Hepatocyte (in vitro differentiated cells): ENCODE measurements around the gene EHBP1L1. TPM values are rescaled to one million over a fixed set of nuclear protein-coding genes. Genes with fewer than 3 reads are reported as not detected.

ENCODE experiments used
- DNase-seq: peaks from one replicate; pipeline ENCODE4 v3.0.0-alpha.2; 2016; ENCODE audit warnings: low spot score
- H2AFZ ChIP-seq: fragments of 200-600 bp; sonication (generic); 2 replicates; pipeline ENCODE4 v1.6.0; 2016; ENCODE audit warnings: antibody characterized with exemption, mild to moderate bottlenecking
- H3K27ac ChIP-seq: fragments of 200-600 bp; sonication (generic); 2 replicates; pipeline ENCODE4 v1.5.1; 2016; ENCODE audit warnings: mild to moderate bottlenecking
- H3K27me3 ChIP-seq: fragments of 200-600 bp; sonication (generic); 2 replicates; pipeline ENCODE4 v1.6.1; 2016
- H3K36me3 ChIP-seq: fragments of 200-600 bp; sonication (generic); replicated peaks from 2 replicates; pipeline ENCODE4 v1.5.1; 2016; ENCODE audit warnings: low read depth; ENCODE audit not compliant: insufficient read depth
- H3K4me1 ChIP-seq: fragments of 200-600 bp; sonication (generic); 2 replicates; pipeline ENCODE4 v1.5.1; 2016; ENCODE audit warnings: mild to moderate bottlenecking, moderate library complexity; ENCODE audit not compliant: insufficient read depth
- H3K4me2 ChIP-seq: fragments of 200-600 bp; sonication (generic); 2 replicates; pipeline ENCODE4 v1.6.0; 2016
- H3K4me3 ChIP-seq: fragments of 200-600 bp; sonication (generic); 2 replicates; pipeline ENCODE4 v1.5.1; 2016; ENCODE audit warnings: mild to moderate bottlenecking
- H3K79me2 ChIP-seq: fragments of 200-600 bp; sonication (generic); 2 replicates; pipeline ENCODE4 v1.6.0; 2017; ENCODE audit warnings: mild to moderate bottlenecking
- H3K9me2 ChIP-seq: fragments of 200-600 bp; sonication (generic); replicated peaks from 2 replicates; pipeline ENCODE4 v1.6.0; 2017; ENCODE audit warnings: mild to moderate bottlenecking; ENCODE audit not compliant: insufficient read depth
- H3K9me3 ChIP-seq: fragments of 200-600 bp; sonication (generic); 2 replicates; pipeline ENCODE4 v1.5.1; 2016; ENCODE audit warnings: low read depth, mild to moderate bottlenecking
- H4K20me1 ChIP-seq: fragments of 200-600 bp; sonication (generic); 2 replicates; pipeline ENCODE4 v1.6.0; 2016; ENCODE audit warnings: mild to moderate bottlenecking; ENCODE audit not compliant: insufficient read depth, poor library complexity, severe bottlenecking
- CTCF ChIP-seq: fragments of 200-600 bp; sonication (generic); IDR thresholded peaks from 2 replicates; pipeline ENCODE4 v1.5.1; 2016; ENCODE audit warnings: antibody characterized with exemption, mild to moderate bottlenecking; ENCODE audit not compliant: poor library complexity
- EZH2 ChIP-seq: fragments of 200-600 bp; sonication (generic); IDR thresholded peaks from 2 replicates; pipeline ENCODE4 v1.6.1; 2016; ENCODE audit warnings: antibody characterized with exemption, mild to moderate bottlenecking, borderline replicate concordance
- EZH2phosphoT487 ChIP-seq: fragments of 200-600 bp; sonication (generic); IDR thresholded peaks from one replicate; pipeline ENCODE4 v1.6.1; 2018; ENCODE audit warnings: antibody characterized with exemption, mild to moderate bottlenecking, low read depth, moderate library complexity; ENCODE audit not compliant: unreplicated experiment, severe bottlenecking
- WGBS: methylation state at CpG from one replicate; pipeline ENCODE4 v1.1.6; 2016; ENCODE audit warnings: low lambda C conversion rate; ENCODE audit errors: missing lambda C conversion rate; 5-methylcytosine and 5-hydroxymethylcytosine counted together
- polyA plus RNA-seq: library from polyadenylated mRNA; unstranded; fragments of >200 nt; fragmentation: Nextera tagmentation; extraction: Ambion mirVana; gene quantifications from 2 replicates; pipeline ENCODE4 v1.2.1, GENCODE V29; 2016
- total RNA-seq: library from RNA; depleted of rRNA; stranded (reverse); fragments of >200 nt; gene quantifications from 2 replicates; pipeline ENCODE4 v1.2.3, GENCODE V29; 2014

The EHBP1L1 gene
- total and polyA plus RNA-seq, 2 experiments from 2014 or later: 12.5 to 20.9 TPM

GRCh38 chr11:65598258-65598699, 22.4 kb downstream of the EHBP1L1 start:
- Histone ChIP-seq H3K27me3 (no peaks in the 10 kb centered on the region), H4K20me1 (no peaks in the 10 kb centered on the region), H3K27ac (no peak overlapping the region), H3K4me2 (no peak overlapping the region), H3K4me3 (no peak overlapping the region), H3K9me2 (no peaks in the 10 kb centered on the region), H2AFZ (no peak overlapping the region), H3K36me3 (no peaks in the 10 kb centered on the region), H3K4me1 (no peaks in the 10 kb centered on the region), H3K79me2 (no peaks in the 10 kb centered on the region), H3K9me3 (no peaks in the 10 kb centered on the region)
- 98% methylated on average over 12 of the region's 16 CpGs for WGBS
- TF ChIP-seq EZH2 (no peak), CTCF (no peak), EZH2phosphoT487 (no peak)
- no peak for DNase-seq

- Histone ChIP-seq H2AFZ (no peak overlapping the region), H3K36me3 (no peaks in the 10 kb centered on the region), H3K9me3 (no peaks in the 10 kb centered on the region), H4K20me1 (no peaks in the 10 kb centered on the region), H3K27me3 (no peaks in the 10 kb centered on the region), H3K4me2 (no peak overlapping the region), H3K4me3 (no peak overlapping the region), H3K27ac (no peak overlapping the region), H3K9me2 (no peaks in the 10 kb centered on the region), H3K79me2 (no peaks in the 10 kb centered on the region), H3K4me1 (no peaks in the 10 kb centered on the region)
- TF ChIP-seq EZH2phosphoT487 (no peak), CTCF (no peak), EZH2 (no peak)
- DNase-seq: no peak
- 95% methylated on average over 26 of the region's 49 CpGs for WGBS
Measured at GRCh38 chr11:65599216-65599954, 23.5 kb downstream of the EHBP1L1 start.

DNA sequence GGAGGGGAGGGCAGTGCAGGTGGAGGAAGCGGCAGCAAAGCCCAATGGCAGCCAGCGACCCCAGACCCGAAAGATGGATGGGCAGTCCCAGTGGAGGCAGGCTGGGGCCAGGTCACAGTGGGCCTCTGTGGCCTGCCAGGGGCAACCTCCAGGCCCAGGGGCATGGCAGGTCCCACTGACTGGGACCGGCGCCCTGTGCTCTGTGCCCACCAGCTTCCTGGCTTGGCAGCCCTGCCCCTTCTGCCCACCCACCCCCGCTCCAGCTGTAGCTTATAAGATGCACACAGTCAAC, 24.0 kb downstream of the EHBP1L1 start:
- Histone ChIP-seq H4K20me1 (no peaks in the 10 kb centered on the region), H3K4me3 (no peak overlapping the region), H3K4me2 (no peak overlapping the region), H3K4me1 (no peaks in the 10 kb centered on the region), H2AFZ (no peak overlapping the region), H3K9me3 (no peaks in the 10 kb centered on the region), H3K27me3 (no peaks in the 10 kb centered on the region), H3K36me3 (no peaks in the 10 kb centered on the region), H3K79me2 (no peaks in the 10 kb centered on the region), H3K9me2 (no peaks in the 10 kb centered on the region), H3K27ac (no peak overlapping the region)
- no peak for TF ChIP-seq EZH2phosphoT487
- TF ChIP-seq EZH2: no peak
- TF ChIP-seq CTCF: no peak
- WGBS: 100% methylated on average over 4 of the region's 6 CpGs
- no peak for DNase-seq
